SKM-1 (cell line): ENCODE results near the gene MRPL1.
"Not testable (repeated sequence)": the region's sequence is repeated elsewhere in the genome, so short reads cannot be mapped to it uniquely, and the experiment has no call there.

ENCODE experiments used
- DNase-seq: peaks from one replicate; lab custom pipeline; 2025; ENCODE audit not compliant: unreplicated experiment; lab: John Stamatoyannopoulos, UW

The MRPL1 gene

GRCh38 chr4:77963004-77963403 lies 100.4 kb downstream of the MRPL1 start:
- no peak for DNase-seq

GRCh38 chr4:77973657-77974056 lies 111.0 kb downstream of the MRPL1 start:
- DNase-seq, result not testable (repeated sequence)

DNA sequence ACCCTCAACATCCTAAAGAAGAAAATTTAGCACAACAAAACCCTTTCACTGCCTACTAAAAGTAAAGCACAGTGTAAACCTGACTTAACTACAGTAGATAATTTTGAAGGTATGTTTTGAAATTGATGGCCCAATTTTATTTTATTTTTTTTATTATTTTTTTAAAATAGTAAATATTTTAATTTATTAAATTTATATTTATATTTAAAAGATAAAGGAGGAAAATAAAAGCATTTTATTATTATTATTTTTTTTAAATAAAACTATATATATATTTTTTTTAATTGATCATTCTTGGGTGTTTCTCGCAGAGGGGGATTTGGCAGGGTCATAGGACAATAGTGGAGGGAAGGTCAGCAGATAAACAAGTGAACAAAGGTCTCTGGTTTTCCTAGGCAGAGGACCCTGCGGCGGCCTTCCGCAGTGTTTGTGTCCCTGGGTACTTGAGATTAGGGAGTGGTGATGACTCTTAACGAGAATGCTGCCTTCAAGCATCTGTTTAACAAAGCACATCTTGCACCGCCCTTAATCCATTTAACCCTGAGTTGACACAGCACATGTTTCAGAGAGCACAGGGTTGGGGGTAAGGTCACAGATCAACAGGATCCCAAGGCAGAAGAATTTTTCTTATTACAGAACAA lies 120.4 kb downstream of the MRPL1 start:
- not testable (repeated sequence) for DNase-seq

DNA sequence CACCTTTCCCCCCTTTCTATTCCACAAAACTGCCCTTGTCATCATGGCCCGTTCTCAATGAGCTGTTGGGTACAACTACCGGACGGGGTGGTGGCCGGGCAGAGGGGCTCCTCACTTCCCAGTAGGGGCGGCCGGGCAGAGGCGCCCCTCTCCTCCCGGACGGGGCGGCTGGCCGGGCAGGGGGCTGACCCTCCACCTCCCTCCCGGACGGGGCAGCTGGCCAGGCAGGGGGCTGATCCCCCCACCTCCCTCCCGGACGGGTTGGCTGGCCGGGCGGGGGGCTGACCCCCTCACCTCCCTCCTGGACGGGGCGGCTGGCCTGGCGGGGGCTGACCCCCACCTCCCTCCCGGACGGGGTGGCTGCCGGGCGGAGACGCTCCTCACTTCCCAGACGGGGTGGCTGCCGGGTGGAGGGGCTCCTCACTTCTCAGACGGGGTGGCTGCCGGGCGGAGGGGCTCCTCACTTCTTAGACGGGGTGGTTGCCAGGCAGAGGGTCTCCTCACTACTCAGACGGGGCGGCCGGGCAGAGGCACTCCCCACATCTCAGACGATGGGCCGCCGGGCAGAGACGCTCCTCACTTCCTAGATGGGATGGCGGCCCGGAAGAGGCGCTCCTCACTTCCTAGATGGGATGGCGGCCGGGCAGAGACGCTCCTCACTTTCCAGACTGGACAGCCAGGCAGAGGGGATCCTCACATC lies 121.1 kb downstream of the MRPL1 start:
- DNase-seq, result not testable (repeated sequence)

GRCh38 chr4:77989968-77990367 lies 127.3 kb downstream of the MRPL1 start:
- no peak for DNase-seq

- no peak for DNase-seq
Measured at GRCh38 chr4:77990456-77990855, 127.8 kb downstream of the MRPL1 start.

DNA sequence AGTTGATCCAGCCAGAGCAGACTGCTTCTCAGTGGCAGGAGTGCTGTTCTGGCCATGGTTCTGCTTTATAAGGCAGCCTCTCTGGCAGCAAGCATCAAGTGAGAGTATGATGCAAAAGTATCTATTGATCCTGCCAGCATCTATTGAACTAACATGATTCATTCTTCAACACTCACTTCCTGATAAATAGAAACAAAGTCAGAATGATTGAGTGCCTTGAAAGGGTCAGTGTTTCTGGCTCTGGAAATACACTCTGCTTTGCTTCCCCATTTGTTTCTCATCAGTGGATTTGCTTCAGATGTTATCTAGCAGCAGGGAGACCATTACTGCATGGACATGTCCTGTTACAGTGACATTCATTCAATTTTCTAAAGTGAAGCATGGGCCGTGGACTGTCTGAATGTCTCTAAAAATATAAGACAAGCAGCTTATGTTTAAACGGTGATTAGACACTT lies 128.3 kb downstream of the MRPL1 start:
- DNase-seq, result no peak

DNA sequence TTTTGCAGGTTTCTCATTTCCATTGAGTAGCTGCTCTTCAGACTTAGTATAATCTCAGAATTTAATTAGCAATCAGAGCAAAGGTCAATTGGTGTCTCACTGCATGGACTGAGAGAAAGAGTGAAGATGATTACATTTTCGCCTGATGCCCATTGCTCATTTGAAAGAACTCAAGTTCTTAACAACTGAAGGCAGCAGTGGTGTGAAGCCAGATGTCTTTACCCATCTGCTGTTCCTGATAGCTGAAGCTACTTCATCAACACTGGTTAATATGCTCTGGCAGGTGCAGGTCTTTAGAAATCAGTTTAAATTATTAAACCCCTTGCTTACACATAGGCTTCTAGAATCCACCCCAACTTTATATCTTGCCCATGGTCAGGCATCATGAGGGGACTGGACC lies 130.0 kb downstream of the MRPL1 start:
- DNase-seq, result no peak

DNA sequence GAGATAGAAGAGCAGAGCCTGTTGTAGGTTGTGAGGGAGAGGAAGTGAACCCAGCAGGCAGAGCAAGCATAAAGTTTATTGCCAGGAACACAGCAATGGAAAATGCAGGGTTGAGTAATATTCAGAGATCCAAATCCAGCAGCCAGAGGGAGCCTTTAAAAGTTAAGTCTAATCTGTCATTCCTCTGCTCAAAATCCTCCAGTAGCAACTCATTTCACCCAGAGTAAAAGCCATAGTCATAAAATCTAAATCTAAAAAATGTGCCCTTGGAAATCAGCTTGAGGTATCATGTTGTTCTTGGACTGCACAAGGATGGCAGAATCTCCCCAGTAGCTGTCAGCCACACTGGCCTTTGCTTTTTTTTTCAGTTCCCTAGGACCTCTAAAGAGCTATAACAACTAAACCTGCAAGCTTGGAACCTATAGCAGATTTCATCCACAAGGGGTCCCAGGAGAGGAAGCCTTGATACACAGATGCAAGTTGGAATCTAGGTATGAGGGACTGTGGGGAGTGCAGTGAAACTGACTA lies 131.6 kb downstream of the MRPL1 start:
- no peak for DNase-seq

GRCh38 chr4:77996076-77996475 lies 133.4 kb downstream of the MRPL1 start:
- DNase-seq, result no peak

DNA sequence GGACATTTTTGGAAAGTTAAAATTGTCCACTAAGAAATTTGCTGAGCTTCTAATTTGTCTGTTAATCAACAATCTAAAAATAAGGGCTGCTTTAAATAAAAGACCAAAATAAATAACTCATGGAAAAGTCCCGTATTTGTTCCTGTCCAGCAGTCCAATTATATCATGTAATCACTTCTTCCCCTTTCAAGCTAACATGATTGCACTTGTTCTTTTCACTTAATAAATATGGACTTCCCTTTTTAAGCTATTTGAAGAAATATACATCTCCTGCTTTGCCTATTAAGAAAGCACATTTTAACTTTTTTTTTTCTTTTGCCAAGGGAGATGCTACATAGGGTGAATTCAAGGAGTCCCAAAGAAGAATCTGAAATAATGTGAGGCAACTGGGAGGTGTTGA lies 138.9 kb downstream of the MRPL1 start:
- DNase-seq, result no peak

GRCh38 chr4:78002260-78002659 lies 139.6 kb downstream of the MRPL1 start:
- no peak for DNase-seq
